ENCODE measurements around the gene ZGPAT. TPM values are rescaled to one million over a fixed set of nuclear protein-coding genes. Genes with fewer than 3 reads are reported as not detected.
"Not testable (repeated sequence)": the region's sequence is repeated elsewhere in the genome, so short reads cannot be mapped to it uniquely, and the experiment has no call there.

The ZGPAT gene
- total and polyA plus RNA-seq, 9 donors: 1.7 to 26.4 (median 18.9) TPM

GRCh38 chr20:63667858-63668257, 40.0 kb upstream of the ZGPAT start:
- intact Hi-C loops (cut with DNase I): no loop called here
- no peaks in the 10 kb centered on the region for H3K27me3 ChIP-seq
- no peak for DNase-seq
- 89 to 92% (median 90%) methylated on average over 16 of the region's 16 CpGs for WGBS, 3 donors
- TF ChIP-seq CTCF (IDR thresholded peaks at IDR 0.05) (no peak), POLR2A (IDR thresholded peaks at IDR 0.05) (no peak), EP300 (IDR thresholded peaks at IDR 0.05) (no peak)
- no peak overlapping the region for H3K4me3 ChIP-seq
- H3K36me3 ChIP-seq: no peaks in the 10 kb centered on the region
- no peaks in the 10 kb centered on the region for H3K9me3 ChIP-seq
- H3K27ac ChIP-seq: no peak overlapping the region
- no peaks in the 10 kb centered on the region for H3K4me1 ChIP-seq (ENCODE audit: insufficient read depth)

GRCh38 chr20:63668351-63668750, 39.5 kb upstream of the ZGPAT start:
- TF ChIP-seq POLR2A (IDR thresholded peaks at IDR 0.05) (no peak), CTCF (IDR thresholded peaks at IDR 0.05) (no peak), EP300 (IDR thresholded peaks at IDR 0.05) (no peak)
- H3K27me3 ChIP-seq: no peaks in the 10 kb centered on the region
- H3K4me1 ChIP-seq (ENCODE audit: insufficient read depth): no peaks in the 10 kb centered on the region
- no peak for DNase-seq
- intact Hi-C loops (cut with DNase I): no loop called here
- 93 to 96% (median 94%) methylated on average over 11 of the region's 11 CpGs for WGBS, 3 donors
- H3K4me3 ChIP-seq: no peak overlapping the region
- no peak overlapping the region for H3K27ac ChIP-seq
- no peaks in the 10 kb centered on the region for H3K36me3 ChIP-seq
- H3K9me3 ChIP-seq: no peaks in the 10 kb centered on the region

- H3K4me3 ChIP-seq; H3K9me3 ChIP-seq; H3K27ac ChIP-seq; H3K36me3 ChIP-seq; H3K27me3 ChIP-seq; DNase-seq; intact Hi-C loops (cut with DNase I); H3K4me1 ChIP-seq (ENCODE audit: insufficient read depth): not testable (repeated sequence)
- 91 to 96% (median 92%) methylated on average over 12 of the region's 12 CpGs for WGBS, 3 donors
These were observed 36.1 kb upstream of the ZGPAT start for GRCh38 chr20:63671695-63672094.

- no peaks in the 10 kb centered on the region for H3K4me1 ChIP-seq (ENCODE audit: insufficient read depth)
- TF ChIP-seq EP300 (IDR thresholded peaks at IDR 0.05): no peak
- no peak for TF ChIP-seq CTCF (IDR thresholded peaks at IDR 0.05)
- TF ChIP-seq POLR2A (IDR thresholded peaks at IDR 0.05): no peak
- intact Hi-C loops (cut with DNase I): no loop called here
- no peak overlapping the region for H3K4me3 ChIP-seq
- H3K36me3 ChIP-seq: no peaks in the 10 kb centered on the region
- no peaks in the 10 kb centered on the region for H3K9me3 ChIP-seq
- no peaks in the 10 kb centered on the region for H3K27me3 ChIP-seq
- WGBS, 3 donors: 89 to 97% (median 92%) methylated on average over 10 of the region's 10 CpGs
- no peak overlapping the region for H3K27ac ChIP-seq
- DNase-seq: no peak
These were observed 35.2 kb upstream of the ZGPAT start for GRCh38 chr20:63672666-63673065.

GRCh38 chr20:63673951-63674350, 33.9 kb upstream of the ZGPAT start:
- Histone ChIP-seq H3K27me3 (no peaks in the 10 kb centered on the region), H3K4me1 (ENCODE audit: insufficient read depth) (no peaks in the 10 kb centered on the region), H3K27ac (no peak overlapping the region), H3K9me3 (no peaks in the 10 kb centered on the region), H3K4me3 (no peak overlapping the region), H3K36me3 (no peaks in the 10 kb centered on the region)
- TF ChIP-seq EP300 (IDR thresholded peaks at IDR 0.05): no peak
- no peak for TF ChIP-seq CTCF (IDR thresholded peaks at IDR 0.05)
- TF ChIP-seq POLR2A (IDR thresholded peaks at IDR 0.05): no peak
- no peak for DNase-seq
- 91 to 95% (median 95%) methylated on average over 13 to 14 of the region's 14 CpGs for WGBS, 3 donors
- intact Hi-C loops (cut with DNase I): no loop called here

All from ovary (tissue), 9 donors.